ENCODE results near the gene SLC2A13.

DNA sequence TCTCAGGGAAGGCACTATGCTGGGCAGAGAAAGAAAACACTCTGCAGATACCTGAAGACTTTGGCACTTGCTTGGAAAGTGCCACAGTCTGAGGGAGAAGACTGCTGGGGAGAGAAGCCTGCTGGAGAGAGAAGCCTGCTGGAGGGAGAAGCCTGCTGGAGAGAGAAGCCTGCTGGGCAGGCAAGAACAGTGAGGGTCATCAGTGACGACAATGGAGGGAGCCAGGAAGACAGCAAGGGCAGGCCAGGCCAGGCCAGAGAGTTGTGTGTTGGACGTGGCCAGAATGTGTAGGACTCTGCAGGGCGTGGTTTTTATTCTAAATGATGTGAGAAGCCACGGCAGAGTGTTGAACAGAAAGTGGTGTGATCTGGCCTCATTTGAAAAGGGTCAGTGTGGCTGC, 301.0 kb downstream of the SLC2A13 start:
- TF ChIP-seq, protein P1, sequence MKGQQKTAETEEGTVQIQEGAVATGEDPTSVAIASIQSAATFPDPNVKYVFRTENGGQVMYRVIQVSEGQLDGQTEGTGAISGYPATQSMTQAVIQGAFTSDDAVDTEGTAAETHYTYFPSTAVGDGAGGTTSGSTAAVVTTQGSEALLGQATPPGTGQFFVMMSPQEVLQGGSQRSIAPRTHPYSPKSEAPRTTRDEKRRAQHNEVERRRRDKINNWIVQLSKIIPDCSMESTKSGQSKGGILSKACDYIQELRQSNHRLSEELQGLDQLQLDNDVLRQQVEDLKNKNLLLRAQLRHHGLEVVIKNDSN (IDR thresholded peaks at IDR 0.05): no peak
- no peak for TF ChIP-seq MAX (IDR thresholded peaks at IDR 0.05)
- TF ChIP-seq YY1 (IDR thresholded peaks at IDR 0.05; ENCODE audit: low read depth): no peak
- TF ChIP-seq RAD21 (IDR thresholded peaks at IDR 0.05; ENCODE audit: low read depth): no peak
- TF ChIP-seq CEBPB (IDR thresholded peaks at IDR 0.05): no peak
- TF ChIP-seq, protein P2, sequence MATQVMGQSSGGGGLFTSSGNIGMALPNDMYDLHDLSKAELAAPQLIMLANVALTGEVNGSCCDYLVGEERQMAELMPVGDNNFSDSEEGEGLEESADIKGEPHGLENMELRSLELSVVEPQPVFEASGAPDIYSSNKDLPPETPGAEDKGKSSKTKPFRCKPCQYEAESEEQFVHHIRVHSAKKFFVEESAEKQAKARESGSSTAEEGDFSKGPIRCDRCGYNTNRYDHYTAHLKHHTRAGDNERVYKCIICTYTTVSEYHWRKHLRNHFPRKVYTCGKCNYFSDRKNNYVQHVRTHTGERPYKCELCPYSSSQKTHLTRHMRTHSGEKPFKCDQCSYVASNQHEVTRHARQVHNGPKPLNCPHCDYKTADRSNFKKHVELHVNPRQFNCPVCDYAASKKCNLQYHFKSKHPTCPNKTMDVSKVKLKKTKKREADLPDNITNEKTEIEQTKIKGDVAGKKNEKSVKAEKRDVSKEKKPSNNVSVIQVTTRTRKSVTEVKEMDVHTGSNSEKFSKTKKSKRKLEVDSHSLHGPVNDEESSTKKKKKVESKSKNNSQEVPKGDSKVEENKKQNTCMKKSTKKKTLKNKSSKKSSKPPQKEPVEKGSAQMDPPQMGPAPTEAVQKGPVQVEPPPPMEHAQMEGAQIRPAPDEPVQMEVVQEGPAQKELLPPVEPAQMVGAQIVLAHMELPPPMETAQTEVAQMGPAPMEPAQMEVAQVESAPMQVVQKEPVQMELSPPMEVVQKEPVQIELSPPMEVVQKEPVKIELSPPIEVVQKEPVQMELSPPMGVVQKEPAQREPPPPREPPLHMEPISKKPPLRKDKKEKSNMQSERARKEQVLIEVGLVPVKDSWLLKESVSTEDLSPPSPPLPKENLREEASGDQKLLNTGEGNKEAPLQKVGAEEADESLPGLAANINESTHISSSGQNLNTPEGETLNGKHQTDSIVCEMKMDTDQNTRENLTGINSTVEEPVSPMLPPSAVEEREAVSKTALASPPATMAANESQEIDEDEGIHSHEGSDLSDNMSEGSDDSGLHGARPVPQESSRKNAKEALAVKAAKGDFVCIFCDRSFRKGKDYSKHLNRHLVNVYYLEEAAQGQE (IDR thresholded peaks at IDR 0.05; ENCODE audit: low read depth): no peak
- TF ChIP-seq EP300 (IDR thresholded peaks at IDR 0.05; ENCODE audit: borderline replicate concordance): no peak
- no peak for TF ChIP-seq FOXM1 (IDR thresholded peaks at IDR 0.05; ENCODE audit: borderline replicate concordance, low read depth)
- TF ChIP-seq TEAD4 (IDR thresholded peaks at IDR 0.05): no peak
